ENCODE results near the gene NFKB2.

The NFKB2 gene

DNA sequence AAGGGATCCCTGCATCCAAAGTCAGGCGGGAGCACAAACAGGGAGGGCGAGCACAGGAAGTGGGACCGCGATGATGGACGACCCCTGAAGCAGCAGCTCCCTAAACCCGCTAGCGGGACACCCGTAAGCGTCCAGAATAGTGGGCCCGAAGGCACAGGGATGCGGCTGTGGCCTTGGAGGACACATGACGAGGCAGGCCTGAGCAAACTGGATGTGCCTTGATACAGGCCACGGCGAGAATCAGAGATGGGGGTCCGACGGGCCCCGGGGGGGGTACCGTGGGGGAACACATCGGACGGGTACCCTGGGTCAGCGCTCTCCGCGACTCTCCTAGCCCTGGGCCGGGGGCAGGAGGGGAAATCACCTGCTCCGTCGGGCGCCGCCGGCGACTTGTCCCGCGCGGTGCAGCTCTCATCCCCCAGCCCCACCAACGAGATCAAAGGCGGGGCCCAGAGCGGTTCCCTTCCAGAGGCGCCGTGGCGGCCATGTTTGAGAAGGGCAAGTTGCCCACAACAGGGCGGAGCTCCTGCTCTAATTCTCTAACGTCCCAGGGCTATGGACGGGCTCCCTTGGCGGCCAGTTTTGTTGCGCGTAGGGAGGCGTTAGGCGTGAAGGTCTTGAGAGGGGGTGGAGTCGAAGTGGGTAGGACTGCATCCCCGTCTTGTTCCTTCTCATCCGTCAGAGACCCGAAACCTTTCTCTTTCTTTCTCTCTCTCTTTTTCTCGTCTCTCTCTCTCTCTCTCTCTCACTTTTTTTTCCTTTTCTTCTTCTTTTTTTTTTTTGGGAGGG is 36.9 kb downstream of the NFKB2 start, which contains the start of gene CUEDC2 (continued):
- no peak for TF ChIP-seq ZNF112 (tag by site-specific recombination; IDR thresholded peaks at IDR 0.05)
- TF ChIP-seq KLF7 (tag by site-specific recombination; IDR thresholded peaks at IDR 0.05; ENCODE audit: borderline replicate concordance) = 0 out of 2 replicates have a peak, but pooled peaks have one; percentile 40
- TF ChIP-seq, protein P1, sequence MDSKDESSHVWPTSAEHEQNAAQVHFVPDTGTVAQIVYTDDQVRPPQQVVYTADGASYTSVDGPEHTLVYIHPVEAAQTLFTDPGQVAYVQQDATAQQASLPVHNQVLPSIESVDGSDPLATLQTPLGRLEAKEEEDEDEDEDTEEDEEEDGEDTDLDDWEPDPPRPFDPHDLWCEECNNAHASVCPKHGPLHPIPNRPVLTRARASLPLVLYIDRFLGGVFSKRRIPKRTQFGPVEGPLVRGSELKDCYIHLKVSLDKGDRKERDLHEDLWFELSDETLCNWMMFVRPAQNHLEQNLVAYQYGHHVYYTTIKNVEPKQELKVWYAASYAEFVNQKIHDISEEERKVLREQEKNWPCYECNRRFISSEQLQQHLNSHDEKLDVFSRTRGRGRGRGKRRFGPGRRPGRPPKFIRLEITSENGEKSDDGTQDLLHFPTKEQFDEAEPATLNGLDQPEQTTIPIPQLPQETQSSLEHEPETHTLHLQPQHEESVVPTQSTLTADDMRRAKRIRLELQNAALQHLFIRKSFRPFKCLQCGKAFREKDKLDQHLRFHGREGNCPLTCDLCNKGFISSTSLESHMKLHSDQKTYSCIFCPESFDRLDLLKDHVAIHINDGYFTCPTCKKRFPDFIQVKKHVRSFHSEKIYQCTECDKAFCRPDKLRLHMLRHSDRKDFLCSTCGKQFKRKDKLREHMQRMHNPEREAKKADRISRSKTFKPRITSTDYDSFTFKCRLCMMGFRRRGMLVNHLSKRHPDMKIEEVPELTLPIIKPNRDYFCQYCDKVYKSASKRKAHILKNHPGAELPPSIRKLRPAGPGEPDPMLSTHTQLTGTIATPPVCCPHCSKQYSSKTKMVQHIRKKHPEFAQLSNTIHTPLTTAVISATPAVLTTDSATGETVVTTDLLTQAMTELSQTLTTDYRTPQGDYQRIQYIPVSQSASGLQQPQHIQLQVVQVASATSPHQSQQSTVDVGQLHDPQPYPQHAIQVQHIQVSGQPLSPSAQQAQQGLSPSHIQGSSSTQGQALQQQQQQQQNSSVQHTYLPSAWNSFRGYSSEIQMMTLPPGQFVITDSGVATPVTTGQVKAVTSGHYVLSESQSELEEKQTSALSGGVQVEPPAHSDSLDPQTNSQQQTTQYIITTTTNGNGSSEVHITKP (tag by site-specific recombination; IDR thresholded peaks at IDR 0.05) = peak; percentile 93
- no peak for TF ChIP-seq ZNF157 (tag by site-specific recombination; IDR thresholded peaks at IDR 0.05)
- peak; percentile 92 for TF ChIP-seq SP7 (tag by site-specific recombination; IDR thresholded peaks at IDR 0.05)
- no peak for TF ChIP-seq ZNF677 (tag by site-specific recombination; IDR thresholded peaks at IDR 0.05)
- TF ChIP-seq, protein P2, sequence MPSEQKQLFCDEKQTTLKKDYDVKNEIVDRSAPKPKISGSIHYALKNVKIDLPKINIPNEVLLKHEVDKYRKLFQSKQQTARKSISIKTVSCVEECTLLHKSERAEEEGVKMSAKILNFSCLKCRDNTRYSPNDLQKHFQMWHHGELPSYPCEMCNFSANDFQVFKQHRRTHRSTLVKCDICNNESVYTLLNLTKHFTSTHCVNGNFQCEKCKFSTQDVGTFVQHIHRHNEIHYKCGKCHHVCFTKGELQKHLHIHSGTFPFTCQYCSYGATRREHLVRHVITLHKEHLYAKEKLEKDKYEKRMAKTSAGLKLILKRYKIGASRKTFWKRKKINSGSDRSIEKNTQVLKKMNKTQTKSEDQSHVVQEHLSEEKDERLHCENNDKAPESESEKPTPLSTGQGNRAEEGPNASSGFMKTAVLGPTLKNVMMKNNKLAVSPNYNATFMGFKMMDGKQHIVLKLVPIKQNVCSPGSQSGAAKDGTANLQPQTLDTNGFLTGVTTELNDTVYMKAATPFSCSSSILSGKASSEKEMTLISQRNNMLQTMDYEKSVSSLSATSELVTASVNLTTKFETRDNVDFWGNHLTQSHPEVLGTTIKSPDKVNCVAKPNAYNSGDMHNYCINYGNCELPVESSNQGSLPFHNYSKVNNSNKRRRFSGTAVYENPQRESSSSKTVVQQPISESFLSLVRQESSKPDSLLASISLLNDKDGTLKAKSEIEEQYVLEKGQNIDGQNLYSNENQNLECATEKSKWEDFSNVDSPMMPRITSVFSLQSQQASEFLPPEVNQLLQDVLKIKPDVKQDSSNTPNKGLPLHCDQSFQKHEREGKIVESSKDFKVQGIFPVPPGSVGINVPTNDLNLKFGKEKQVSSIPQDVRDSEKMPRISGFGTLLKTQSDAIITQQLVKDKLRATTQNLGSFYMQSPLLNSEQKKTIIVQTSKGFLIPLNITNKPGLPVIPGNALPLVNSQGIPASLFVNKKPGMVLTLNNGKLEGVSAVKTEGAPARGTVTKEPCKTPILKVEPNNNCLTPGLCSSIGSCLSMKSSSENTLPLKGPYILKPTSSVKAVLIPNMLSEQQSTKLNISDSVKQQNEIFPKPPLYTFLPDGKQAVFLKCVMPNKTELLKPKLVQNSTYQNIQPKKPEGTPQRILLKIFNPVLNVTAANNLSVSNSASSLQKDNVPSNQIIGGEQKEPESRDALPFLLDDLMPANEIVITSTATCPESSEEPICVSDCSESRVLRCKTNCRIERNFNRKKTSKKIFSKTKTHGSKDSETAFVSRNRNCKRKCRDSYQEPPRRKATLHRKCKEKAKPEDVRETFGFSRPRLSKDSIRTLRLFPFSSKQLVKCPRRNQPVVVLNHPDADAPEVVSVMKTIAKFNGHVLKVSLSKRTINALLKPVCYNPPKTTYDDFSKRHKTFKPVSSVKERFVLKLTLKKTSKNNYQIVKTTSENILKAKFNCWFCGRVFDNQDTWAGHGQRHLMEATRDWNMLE (tag by site-specific recombination; conservative IDR thresholded peaks at IDR 0.05; ENCODE audit: low read depth) = peak; percentile 41
- no peak for TF ChIP-seq SETDB1 (IDR thresholded peaks at IDR 0.05; ENCODE audit: insufficient read length, low read length)
- TF ChIP-seq, protein P3, sequence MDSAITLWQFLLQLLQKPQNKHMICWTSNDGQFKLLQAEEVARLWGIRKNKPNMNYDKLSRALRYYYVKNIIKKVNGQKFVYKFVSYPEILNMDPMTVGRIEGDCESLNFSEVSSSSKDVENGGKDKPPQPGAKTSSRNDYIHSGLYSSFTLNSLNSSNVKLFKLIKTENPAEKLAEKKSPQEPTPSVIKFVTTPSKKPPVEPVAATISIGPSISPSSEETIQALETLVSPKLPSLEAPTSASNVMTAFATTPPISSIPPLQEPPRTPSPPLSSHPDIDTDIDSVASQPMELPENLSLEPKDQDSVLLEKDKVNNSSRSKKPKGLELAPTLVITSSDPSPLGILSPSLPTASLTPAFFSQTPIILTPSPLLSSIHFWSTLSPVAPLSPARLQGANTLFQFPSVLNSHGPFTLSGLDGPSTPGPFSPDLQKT (IDR thresholded peaks at IDR 0.05; ENCODE audit: borderline replicate concordance, low read depth, low read length) = no peak
- no peak for TF ChIP-seq SCRT1 (tag by site-specific recombination; IDR thresholded peaks at IDR 0.05; ENCODE audit: borderline replicate concordance)
- peak; percentile 77 for TF ChIP-seq ZNF843 (tag by site-specific recombination; IDR thresholded peaks at IDR 0.05)
- TF ChIP-seq ZNF175 (tag by site-specific recombination; IDR thresholded peaks at IDR 0.05) = no peak
- peak; percentile 99 for TF ChIP-seq ZBTB48 (tag by site-specific recombination; IDR thresholded peaks at IDR 0.05)
- TF ChIP-seq, protein P4, sequence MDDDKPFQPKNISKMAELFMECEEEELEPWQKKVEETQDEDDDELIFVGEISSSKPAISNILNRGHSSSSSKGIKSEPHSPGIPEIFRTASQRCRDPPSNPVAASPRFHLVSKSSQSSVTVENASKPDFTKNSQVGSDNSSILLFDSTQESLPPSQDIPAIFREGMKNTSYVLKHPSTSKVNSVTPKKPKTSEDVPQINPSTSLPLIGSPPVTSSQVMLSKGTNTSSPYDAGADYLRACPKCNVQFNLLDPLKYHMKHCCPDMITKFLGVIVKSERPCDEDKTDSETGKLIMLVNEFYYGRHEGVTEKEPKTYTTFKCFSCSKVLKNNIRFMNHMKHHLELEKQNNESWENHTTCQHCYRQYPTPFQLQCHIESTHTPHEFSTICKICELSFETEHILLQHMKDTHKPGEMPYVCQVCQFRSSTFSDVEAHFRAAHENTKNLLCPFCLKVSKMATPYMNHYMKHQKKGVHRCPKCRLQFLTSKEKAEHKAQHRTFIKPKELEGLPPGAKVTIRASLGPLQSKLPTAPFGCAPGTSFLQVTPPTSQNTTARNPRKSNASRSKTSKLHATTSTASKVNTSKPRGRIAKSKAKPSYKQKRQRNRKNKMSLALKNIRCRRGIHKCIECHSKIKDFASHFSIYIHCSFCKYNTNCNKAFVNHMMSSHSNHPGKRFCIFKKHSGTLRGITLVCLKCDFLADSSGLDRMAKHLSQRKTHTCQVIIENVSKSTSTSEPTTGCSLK (tag by site-specific recombination; IDR thresholded peaks at IDR 0.05) = no peak
- TF ChIP-seq, protein P5, sequence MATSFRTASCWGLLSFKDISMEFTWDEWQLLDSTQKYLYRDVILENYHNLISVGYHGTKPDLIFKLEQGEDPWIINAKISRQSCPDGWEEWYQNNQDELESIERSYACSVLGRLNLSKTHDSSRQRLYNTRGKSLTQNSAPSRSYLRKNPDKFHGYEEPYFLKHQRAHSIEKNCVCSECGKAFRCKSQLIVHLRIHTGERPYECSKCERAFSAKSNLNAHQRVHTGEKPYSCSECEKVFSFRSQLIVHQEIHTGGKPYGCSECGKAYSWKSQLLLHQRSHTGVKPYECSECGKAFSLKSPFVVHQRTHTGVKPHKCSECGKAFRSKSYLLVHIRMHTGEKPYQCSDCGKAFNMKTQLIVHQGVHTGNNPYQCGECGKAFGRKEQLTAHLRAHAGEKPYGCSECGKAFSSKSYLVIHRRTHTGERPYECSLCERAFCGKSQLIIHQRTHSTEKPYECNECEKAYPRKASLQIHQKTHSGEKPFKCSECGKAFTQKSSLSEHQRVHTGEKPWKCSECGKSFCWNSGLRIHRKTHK (tag by site-specific recombination; IDR thresholded peaks at IDR 0.05) = no peak
- 0 out of 2 replicates have a peak, but pooled peaks have one; percentile 16 for TF ChIP-seq ZNF623 (tag by site-specific recombination; IDR thresholded peaks at IDR 0.05)
- TF ChIP-seq TCF7L2 (IDR thresholded peaks at IDR 0.05; ENCODE audit: borderline replicate concordance, low read depth, low read length) = peak; percentile 97
- no peak for TF ChIP-seq ZNF521 (tag by site-specific recombination; IDR thresholded peaks at IDR 0.05)
- TF ChIP-seq, protein P6, sequence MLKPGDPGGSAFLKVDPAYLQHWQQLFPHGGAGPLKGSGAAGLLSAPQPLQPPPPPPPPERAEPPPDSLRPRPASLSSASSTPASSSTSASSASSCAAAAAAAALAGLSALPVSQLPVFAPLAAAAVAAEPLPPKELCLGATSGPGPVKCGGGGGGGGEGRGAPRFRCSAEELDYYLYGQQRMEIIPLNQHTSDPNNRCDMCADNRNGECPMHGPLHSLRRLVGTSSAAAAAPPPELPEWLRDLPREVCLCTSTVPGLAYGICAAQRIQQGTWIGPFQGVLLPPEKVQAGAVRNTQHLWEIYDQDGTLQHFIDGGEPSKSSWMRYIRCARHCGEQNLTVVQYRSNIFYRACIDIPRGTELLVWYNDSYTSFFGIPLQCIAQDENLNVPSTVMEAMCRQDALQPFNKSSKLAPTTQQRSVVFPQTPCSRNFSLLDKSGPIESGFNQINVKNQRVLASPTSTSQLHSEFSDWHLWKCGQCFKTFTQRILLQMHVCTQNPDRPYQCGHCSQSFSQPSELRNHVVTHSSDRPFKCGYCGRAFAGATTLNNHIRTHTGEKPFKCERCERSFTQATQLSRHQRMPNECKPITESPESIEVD (tag by site-specific recombination; IDR thresholded peaks at IDR 0.05) = no peak
- TF ChIP-seq, protein P7, sequence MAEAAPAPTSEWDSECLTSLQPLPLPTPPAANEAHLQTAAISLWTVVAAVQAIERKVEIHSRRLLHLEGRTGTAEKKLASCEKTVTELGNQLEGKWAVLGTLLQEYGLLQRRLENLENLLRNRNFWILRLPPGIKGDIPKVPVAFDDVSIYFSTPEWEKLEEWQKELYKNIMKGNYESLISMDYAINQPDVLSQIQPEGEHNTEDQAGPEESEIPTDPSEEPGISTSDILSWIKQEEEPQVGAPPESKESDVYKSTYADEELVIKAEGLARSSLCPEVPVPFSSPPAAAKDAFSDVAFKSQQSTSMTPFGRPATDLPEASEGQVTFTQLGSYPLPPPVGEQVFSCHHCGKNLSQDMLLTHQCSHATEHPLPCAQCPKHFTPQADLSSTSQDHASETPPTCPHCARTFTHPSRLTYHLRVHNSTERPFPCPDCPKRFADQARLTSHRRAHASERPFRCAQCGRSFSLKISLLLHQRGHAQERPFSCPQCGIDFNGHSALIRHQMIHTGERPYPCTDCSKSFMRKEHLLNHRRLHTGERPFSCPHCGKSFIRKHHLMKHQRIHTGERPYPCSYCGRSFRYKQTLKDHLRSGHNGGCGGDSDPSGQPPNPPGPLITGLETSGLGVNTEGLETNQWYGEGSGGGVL (tag by site-specific recombination; IDR thresholded peaks at IDR 0.05) = peak; percentile 80
- 0 out of 2 replicates have a peak, but pooled peaks have one; percentile 3 for TF ChIP-seq ZNF654 (tag by site-specific recombination; IDR thresholded peaks at IDR 0.05; ENCODE audit: low read depth)
